ELR (cell line): ENCODE data around the gene NT5C1A.
A peak's percentile ranks its signal among the peaks of the same experiment; 100 is the strongest.

Experiments
- DNase-seq: peaks from one replicate; pipeline ENCODE4 v3.0.0-alpha.2; 2015; ENCODE audit warnings: low read depth

NT5C1A gene

GRCh38 chr1:39689635-39690034, 17.7 kb upstream of the NT5C1A start:
- DNase-seq, result no peak

GRCh38 chr1:39689214-39689613, 17.3 kb upstream of the NT5C1A start:
- DNase-seq, result no peak

GRCh38 chr1:39688706-39689105, 16.8 kb upstream of the NT5C1A start:
- peak; percentile 28 for DNase-seq

DNA sequence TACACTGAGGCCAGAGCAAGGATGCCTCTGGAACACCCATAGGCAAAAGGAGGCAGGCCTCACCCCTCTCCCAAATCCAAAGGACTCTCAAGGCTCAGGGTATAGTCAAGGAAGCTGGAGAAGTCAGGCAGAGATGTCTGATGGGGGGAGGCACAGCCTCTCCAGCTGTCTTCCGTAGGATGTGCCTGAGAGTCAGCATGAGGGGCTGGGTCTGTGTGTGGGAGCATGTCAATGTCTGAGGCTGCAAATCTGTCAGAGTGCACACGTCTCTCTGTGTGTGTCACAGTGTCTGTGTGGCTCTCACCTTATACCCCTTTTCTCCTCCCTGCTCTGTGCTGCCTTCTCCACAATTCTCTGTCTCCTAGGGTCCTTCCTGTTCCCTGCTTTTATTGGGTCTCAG, 15.3 kb upstream of the NT5C1A start:
- no peak for DNase-seq

DNA sequence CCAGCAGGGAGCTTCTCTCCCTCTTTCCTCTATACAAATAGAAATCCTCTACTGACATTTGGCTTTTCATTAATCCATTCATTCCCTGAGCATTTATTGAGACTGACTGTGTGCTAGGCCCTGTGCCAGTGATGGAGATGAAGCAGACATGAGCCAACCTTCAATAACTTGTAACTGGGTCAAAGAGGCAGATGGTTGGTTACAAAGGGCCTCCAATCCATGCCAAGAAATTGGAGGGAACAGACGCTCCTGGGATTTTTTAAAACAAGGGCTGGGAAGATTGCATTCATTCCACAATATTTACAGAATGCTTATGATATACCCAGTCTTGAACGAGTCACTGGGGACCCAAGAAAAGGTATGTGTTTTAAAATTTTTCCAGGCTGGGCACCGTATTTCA, 13.2 kb upstream of the NT5C1A start:
- DNase-seq, result no peak

GRCh38 chr1:39684313-39684664, 12.4 kb upstream of the NT5C1A start:
- DNase-seq, result no peak

- no peak for DNase-seq
Measured at GRCh38 chr1:39683591-39684312, 11.8 kb upstream of the NT5C1A start.

GRCh38 chr1:39681999-39682398, 10.1 kb upstream of the NT5C1A start:
- no peak for DNase-seq

GRCh38 chr1:39681294-39681693, 9.4 kb upstream of the NT5C1A start:
- DNase-seq, result no peak

- no peak for DNase-seq
Measured at GRCh38 chr1:39680751-39681150, 8.8 kb upstream of the NT5C1A start.

GRCh38 chr1:39679821-39680220, 7.9 kb upstream of the NT5C1A start:
- peak; percentile 40 for DNase-seq

- DNase-seq, result no peak
Measured at GRCh38 chr1:39678889-39679288, 7.0 kb upstream of the NT5C1A start.

DNA sequence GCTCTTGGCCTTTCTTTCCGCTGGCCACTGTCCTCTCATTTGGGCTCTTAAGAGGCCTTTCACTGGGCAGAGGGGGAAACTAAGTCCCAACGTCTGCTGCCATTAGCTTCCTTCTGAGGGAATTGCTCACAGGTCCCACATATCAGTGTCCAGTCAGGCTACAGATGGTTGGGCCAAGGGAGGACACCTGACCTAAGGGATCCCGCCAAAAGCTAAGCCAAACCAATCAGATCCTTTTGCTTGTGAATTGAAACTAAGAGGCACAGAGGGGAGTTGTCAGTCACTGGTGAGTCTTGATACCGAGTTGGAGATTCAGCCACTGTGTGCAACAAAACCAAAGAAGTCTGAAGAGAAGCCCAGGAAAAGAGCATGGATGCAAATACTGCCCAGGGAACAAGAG, 5.7 kb upstream of the NT5C1A start:
- no peak for DNase-seq

DNA sequence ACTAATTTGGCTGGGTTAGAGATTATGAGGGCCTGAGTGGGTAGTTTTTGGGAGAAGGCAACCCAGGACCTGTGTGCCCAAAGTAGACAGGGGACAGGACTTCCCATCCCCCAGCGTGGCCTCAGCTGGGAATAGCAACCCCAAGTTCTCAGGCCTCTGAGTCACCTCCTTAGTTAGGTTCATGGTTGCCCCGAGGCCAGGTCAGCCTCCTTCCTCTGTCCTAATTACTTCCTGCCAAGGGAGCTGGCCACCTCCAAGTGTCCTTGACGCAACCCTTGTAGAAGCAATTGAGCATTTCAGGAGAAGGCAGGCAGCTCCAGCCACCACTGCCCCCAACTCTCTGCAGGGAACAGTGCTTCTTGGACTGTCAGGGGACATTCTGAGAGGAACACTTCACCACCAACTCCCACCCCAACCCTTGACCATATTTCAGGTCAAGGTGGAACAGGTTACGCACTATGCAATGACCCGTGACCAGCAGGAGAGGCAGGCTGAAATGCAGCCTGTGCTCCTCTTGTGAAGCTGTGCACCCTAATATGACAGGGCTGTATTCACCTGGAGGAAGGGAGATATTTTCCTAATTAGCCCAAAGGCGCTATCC, 5.1 kb upstream of the NT5C1A start:
- DNase-seq, result peak; percentile 67

GRCh38 chr1:39675220-39675619, 3.3 kb upstream of the NT5C1A start:
- no peak for DNase-seq

GRCh38 chr1:39673215-39673614, 1.3 kb upstream of the NT5C1A start:
- no peak for DNase-seq

DNA sequence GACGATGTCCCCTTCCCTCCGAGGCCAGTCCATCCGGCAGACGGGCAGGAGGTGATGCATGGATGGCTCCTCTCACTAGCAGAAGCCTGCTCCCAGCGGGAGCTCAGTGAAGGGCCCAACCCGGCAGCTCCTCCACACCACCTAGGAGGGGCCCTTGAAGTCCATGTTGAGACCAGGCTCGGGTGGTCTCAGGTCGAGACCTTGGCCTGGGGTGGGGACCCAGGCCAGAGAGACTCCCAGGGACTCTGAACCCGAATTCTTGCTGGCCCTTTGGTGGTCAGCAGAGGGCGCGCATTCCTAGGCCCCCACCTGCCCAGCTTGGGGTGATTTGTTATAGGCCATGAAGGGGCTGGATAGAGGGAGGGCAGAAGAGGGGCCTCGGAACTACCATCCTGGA, 642 bp upstream of the NT5C1A start:
- peak; percentile 35 for DNase-seq

GRCh38 chr1:39671433-39671792, 494 bp downstream of the NT5C1A start:
- DNase-seq, result no peak

DNA sequence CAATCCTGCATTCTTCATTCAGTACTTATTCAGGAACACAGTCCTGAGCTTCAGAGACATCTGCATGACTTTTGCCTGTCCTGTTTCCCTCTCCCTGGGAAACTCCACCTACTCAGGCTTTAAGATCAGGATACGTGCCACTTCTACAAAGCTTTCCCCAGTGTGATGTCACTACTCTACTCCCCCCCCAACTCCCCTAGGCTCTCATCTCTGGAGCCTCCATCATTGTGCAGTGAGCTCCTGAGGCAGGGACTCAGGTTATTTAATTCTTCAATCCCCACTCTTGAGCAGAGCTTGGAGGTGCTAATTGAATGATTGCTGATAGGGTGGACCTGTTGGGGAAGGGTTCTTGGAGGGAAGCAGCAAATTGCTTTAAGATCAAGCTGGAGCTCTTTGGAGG, 1.2 kb downstream of the NT5C1A start:
- no peak for DNase-seq

DNA sequence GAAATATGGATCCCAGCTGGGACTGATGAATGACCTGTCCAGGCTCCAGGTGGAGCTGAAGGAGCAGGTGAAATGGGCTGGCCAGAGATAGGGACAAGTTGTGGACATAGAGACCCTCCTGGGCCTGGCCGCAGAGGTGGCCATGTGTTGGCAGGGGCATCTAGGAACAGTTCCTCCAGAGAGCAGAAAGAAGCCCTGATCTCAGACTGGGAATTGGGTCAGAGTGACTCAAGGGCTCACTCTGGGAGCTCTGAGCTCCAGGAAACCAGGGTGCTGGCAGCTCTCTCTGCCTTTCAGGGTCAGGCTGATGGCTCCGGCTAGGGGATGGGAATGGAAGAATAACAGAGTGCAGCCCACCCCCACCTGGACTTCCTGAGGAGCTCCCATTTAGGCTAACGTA, 3.0 kb downstream of the NT5C1A start:
- DNase-seq, result no peak

DNA sequence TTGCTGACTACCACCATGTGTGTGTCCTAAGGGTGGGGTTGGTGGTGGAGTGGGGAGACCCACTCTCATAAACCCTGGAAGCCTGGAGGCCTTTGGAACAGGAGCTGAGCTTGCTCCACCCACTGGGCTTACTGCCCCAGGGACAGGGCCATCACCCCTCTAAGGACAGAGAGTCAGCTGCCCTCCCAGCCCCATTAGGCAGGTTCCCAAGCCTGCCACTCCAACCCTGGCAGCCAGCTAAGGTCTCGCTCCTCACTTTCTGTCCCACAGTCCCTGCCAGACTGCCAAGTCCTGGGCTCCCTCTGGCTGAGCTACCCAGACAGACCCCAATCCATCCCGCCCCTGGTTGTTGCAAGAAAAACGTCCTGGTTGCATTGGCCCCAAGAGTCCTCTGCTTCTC, 3.8 kb downstream of the NT5C1A start:
- DNase-seq, result no peak

DNA sequence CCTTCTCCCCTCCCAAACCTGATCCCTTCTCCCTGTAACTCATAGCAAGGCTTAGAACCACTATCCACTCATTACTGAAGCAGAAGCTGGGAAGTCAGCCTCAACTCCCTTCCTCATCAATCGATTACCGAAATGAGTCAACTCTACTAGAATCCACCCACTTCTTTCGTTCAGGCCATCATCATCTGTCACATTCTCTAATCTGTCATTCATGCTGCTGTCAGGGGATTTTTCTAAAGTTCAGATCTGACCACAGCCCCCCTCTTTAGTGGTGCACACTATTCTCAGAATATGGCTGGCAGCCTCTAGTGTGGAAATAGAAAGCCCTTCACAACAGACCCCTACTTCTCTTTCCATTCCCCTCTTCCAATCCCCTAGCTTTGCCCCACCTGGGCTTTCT, 5.1 kb downstream of the NT5C1A start:
- no peak for DNase-seq

GRCh38 chr1:39663559-39663958, 8.3 kb downstream of the NT5C1A start:
- DNase-seq, result no peak

GRCh38 chr1:39662861-39663260, 9.0 kb downstream of the NT5C1A start:
- DNase-seq, result no peak
